CD4-positive, alpha-beta T cell treated with Interleukin-15 for 4 hours (primary cell): Measurements from ENCODE around the gene GNG3.
A peak's percentile ranks its signal among the peaks of the same experiment; 100 is the strongest.
"Not testable (repeated sequence)": the region's sequence is repeated elsewhere in the genome, so short reads cannot be mapped to it uniquely, and the experiment has no call there.

Source experiments
- DNase-seq: peaks from one replicate; pipeline ENCODE4 v3.0.0-alpha.2; 2020; ENCODE audit warnings: low spot score

The GNG3 gene

DNA sequence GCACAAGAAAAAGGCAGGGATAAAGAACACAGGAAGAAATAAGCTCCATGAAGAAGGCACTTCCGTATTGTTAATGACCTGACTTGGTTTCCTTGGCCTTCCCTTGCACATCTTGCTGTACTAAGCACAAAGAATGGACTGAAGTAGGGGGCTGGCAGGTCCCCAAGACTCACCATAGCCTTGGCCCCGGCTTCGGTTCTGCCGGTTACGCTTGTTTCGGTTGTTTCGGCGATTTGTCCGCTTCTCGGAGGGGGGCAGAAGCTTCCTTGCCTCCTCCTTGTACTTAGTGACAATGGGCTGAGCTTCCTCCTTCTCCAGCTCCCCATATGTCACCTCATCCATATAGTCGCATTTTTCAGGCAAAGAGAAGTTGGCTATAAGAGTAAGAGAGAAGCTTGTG lies 9.3 kb downstream of the GNG3 start:
- DNase-seq, result no peak

DNA sequence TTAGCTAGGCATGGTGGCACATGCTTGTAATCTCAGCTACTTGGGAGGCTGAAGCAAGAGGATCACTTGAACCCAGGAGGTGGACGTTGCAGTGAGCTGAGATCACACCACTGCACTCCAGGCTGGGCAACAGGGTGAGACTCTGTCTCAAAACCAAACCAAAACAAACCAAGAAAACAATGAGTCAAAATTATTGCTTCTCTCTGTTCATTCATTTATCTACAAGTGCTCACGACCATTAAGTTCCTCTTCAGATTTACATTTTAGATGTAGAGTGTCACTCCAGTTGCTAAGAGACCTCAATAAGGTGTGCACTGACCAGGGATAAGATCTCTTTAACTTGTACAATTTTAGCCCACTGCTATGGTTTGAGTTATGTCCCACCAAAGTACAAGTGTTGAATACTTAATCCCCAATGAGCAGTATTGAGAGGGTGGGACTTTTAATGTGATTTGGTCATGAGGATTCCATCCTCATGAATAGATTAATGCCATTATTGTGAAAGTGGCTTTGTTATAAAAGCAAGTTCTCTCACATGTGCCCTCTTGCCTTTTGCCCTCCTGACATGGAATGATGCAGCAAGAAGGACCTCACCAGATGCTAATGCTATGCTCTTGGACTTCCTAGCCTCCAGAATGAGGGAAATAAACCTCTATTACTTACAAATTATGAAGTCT lies 12.0 kb downstream of the GNG3 start:
- DNase-seq, result no peak

DNA sequence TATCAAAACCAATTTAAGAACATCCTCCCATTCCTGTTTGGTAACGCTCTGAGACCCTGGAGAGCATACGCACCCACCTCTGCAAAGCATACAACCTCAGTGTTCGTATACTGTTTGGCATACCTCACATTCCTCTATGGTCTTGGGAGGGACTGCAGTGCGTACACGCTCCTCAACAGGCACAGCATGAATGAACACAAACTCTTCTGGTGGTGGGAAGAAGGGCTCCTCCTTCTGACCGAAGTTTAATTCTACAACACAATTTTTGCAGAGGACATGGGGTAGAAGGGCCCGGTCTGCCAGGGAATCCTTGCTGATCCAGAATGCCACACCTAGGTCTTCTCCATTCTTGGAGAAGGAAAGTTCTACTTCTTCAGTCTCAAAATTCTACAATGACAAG lies 14.5 kb downstream of the GNG3 start:
- DNase-seq, result no peak

GRCh38 chr11:62724171-62724570 lies 16.7 kb downstream of the GNG3 start:
- DNase-seq, result no peak

DNA sequence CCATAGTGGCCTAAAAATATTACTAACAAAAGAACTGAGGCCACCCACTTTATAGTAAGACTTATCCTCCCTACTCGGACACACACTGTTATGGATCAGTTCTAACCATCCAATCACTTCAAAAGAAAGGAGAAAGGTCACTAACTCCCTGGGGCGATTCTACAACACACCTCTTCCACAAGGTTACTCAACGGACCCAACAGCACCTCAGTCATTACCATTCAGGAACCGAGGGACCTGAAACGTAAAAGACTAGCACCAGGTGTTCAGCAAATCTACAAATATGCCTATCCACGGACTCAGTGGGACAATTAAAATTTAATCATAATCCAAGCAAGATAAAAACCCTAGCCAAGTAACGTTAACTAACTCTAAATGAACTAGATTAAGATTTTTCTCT lies 18.2 kb downstream of the GNG3 start:
- no peak for DNase-seq

- DNase-seq, result peak; percentile 13
Observed at GRCh38 chr11:62726156-62726914, 18.9 kb downstream of the GNG3 start.

DNA sequence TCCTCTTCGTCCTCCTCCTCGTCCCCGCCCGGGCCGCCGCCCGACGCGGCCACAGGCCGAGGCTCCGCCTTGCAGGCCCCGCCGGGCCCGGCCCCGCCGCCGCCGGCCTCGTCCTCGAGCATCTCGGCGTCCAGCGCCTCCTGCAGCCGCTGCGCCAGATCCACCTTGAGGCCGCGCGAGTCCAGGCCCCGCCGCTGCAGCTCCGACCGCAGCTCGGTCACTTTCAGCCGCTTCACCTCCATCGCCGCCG lies 19.4 kb downstream of the GNG3 start:
- no peak for DNase-seq

GRCh38 chr11:62727165-62727871 lies 19.8 kb downstream of the GNG3 start, which contains the start of gene HNRNPUL2:
HNRNPUL2 (minus strand) TSS chr11:62727457; CDS start chr11:62727156, 301 bp downstream.
- DNase-seq, result peak; percentile 99

DNA sequence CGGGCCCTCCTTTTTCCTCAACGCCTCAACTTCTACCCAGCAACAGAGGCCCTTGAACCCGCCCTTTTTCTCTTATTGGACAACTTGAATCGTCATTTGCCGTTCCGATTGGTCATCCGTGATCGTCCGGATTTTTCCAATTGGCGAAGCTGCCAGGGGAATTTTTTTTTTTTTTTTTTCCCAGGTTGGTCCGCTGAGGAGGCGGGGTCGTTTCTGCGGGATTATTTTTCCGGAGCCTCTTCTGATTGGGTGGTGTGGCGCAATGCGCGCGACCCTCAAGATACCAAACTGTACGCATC lies 20.3 kb downstream of the GNG3 start:
- DNase-seq, result peak; percentile 96

DNA sequence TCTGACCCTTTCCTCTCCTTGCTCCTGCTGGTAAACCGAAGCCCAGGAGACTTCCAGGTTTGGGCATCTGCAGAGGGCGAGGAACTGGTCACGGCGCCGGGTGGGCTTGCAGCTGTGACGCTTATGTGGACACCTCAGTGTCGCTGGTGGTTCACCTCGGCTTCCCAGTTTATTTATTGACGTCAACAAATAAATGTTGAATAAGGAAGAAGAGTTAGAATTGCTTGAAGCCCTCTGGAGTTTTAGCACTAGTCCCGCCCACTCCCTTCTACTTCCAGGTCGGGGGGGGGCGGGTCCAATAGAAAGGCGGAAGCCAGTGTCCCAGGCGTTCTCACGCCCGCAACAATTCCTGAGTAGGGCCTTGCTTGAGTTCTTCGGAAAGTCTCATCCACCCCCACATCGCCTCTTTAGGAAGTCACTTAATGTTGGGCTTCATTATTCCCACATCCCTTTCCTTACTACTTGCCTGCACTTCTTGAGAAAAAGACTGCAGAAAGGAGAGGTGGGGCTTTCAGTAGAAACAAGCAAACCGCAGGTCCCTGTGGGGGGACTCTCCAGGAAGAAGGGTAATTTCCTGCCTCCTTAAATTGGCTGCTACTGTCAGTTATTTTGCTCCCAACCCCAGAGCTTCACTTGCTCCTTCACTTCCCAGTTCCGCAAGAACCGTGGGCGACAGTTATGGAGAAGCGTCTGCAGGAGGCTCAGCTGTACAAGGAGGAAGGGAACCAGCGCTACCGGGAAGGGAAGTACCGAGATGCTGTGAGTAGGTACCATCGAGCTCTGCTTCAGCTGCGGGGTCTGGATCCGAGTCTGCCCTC lies 20.9 kb downstream of the GNG3 start, which contains the start of gene TTC9C:
TTC9C (plus strand) TSS at position 316 of the 818 bp plus-strand sequence; CDS start at position 679, 363 bp downstream.
- peak; percentile 79 for DNase-seq

DNA sequence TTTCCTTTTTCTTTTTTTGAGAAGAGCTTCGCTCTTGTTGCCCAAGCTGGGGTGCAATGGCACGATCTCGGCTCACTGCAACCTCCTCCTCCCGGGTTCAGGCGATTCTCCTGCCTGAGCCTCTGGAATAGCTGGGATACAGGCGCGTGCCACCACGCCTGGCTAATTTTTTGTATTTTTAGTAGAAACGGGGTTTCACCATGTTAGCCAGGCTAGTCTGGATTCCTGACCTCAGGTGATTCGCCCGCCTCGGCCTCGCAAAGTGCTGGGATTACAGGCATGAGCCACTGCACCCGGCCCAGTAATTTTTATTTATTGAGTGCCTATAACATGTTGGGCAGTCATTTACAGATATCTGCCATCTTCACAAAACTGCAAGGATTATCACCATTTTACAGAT lies 22.6 kb downstream of the GNG3 start:
- DNase-seq, result not testable (repeated sequence)

- DNase-seq, result no peak
Observed at GRCh38 chr11:62732830-62733229, 25.4 kb downstream of the GNG3 start.

DNA sequence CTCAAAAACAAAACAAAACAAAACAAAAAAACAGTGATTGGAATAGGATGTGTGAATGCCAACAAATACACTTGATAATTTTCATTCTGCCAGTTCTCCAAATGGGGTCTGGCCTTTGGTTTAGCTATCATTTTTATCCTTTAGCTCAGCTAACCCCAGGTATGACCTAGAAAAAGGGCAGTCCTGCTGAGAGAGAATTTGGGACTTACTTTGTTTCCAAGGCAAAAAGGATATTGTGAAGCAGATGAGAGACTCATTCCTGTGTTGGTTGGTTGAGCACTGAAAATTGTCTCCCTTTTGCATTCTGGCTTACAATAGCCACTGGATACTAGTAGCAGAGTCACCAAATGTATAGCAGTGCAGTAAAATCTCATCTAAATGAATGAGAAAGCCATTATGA lies 29.7 kb downstream of the GNG3 start:
- DNase-seq, result no peak

GRCh38 chr11:62747475-62748160 lies 40.1 kb downstream of the GNG3 start:
- DNase-seq, result no peak

DNA sequence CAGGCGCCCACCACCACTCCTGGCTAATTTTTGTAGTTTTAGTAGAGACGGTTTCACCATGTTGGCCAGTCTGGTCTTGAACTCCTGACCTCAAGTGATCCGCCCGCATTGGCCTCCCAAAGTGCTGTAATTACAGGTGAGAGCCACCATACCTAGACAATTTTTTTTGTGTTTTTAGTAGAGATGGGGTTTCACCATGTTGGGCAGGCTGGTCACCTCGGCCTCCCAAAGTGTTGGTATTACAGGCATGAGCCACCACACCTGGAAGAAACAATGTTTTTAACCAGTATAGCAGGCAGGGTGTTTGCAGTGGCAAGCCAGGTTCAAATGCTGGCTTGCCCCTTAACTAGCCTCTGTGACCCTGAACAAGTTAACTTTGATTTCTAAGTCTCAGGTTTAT lies 42.5 kb downstream of the GNG3 start:
- not testable (repeated sequence) for DNase-seq

DNA sequence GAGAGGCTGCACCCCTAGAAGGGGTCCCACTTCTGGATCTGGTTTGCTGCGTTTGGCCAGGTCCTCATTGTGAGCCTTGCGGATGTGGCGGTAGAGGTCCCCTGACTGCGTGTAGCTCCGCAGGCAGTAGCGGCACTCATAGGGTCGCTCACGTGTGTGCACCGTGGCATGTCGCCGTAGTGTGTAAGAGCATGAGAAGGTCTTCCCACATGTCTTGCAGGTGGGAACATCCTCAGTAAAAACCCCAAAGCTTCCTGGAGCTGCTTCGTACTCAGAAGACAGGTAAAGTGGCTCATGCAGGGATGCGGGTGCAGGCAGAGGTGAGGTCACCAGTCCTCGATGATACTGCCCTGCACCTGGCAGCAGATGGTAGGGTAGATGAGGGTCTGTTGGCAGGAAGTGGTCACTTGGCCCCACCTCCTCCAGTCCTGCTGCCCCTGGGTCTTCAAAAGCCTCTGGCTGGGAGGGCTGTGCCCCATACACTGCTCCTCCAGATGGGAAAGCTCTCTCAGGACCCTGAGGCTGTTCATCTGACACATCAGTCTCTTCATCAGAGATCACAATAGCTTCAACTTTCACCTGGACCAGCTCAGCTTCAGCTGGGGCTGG lies 44.8 kb downstream of the GNG3 start:
- DNase-seq, result no peak

- no peak for DNase-seq
Observed at GRCh38 chr11:62752994-62753735, 45.7 kb downstream of the GNG3 start.

- DNase-seq, result peak; percentile 99
Observed at GRCh38 chr11:62753736-62754603, 46.5 kb downstream of the GNG3 start, which contains the start of gene ZBTB3. ZBTB3 (minus strand) TSS chr11:62754160; CDS start chr11:62753664, 496 bp downstream.

DNA sequence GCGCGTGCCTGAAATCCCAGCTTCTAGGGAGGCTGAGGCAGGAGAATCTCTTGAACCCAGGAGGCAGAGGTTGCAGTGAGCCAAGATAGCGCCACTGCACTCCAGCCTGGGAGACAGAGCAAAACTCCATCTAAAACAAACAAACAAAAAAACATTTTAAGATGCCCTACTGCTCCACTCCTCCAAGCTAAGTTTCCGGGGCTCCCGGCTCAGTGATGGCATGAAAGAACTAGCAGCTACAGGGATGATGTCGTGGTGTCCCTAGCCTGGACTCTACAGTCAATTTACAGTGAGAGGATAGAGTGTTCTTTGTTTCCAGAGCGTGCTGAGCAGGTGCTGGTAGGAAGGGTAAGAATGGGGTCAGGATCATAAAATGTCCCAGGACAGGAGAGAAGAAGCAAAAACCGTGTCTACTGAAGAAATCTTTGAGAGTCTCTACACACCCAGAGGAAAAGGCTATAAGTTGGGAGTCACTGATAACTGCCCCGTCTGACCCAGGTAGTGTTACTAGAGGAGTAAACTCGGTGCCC lies 47.7 kb downstream of the GNG3 start:
- no peak for DNase-seq
